HepG2 (cell line): Measurements from ENCODE around the gene EHBP1. TPM values are rescaled to one million over a fixed set of nuclear protein-coding genes. Genes with fewer than 3 reads are reported as not detected.
A peak's percentile ranks its signal among the peaks of the same experiment; 100 is the strongest.

ENCODE experiments used
- AGO2 ChIP-seq: fragments of 200-400 bp; formaldehyde crosslinking; optimal IDR thresholded peaks from 2 replicates; pipeline ENCODE3; 2017; ENCODE audit warnings: mild to moderate bottlenecking, low read depth, low read length, moderate library complexity
- CBX1 ChIP-seq: IDR thresholded peaks from one replicate; pipeline ENCODE4 v1.6.1; 2016; ENCODE audit warnings: antibody characterized with exemption, low read depth
- DMAP1 ChIP-seq: IDR thresholded peaks from 2 replicates; pipeline ENCODE4 v1.6.1; 2016
- FOXP1 ChIP-seq, 2 experiments: fragments of 450-650 bp in 1 of 2; IDR thresholded peaks; 2 replicates each; pipeline ENCODE4 v1.6.1; 2017 to 2018; ENCODE audit warnings: antibody characterized with exemption in 1 of 2
- HNRNPL ChIP-seq: fragments of 200-400 bp; formaldehyde crosslinking; IDR thresholded peaks from 2 replicates; pipeline ENCODE4 v1.6.1; 2017; ENCODE audit warnings: mild to moderate bottlenecking, low read depth, low read length
- IKZF4 ChIP-seq: sonication (generic); formaldehyde crosslinking; IDR thresholded peaks from 2 replicates; pipeline ENCODE4 v1.5.1; 2020; ENCODE audit warnings: borderline replicate concordance, mild to moderate bottlenecking, low read depth, missing genetic modification reagents; ENCODE audit errors: not compliant biosample characterization
- NFIC ChIP-seq: IDR thresholded peaks from 2 replicates; pipeline ENCODE4 v1.6.1; 2012; ENCODE audit warnings: mild to moderate bottlenecking, low read length, inconsistent platforms
- NFYC ChIP-seq: IDR thresholded peaks from 2 replicates; pipeline ENCODE4 v1.6.1; 2016; ENCODE audit warnings: missing genetic modification reagents, missing compliant biosample characterization
- NR2C2 ChIP-seq: sonication (generic); formaldehyde crosslinking; IDR thresholded peaks from 2 replicates; pipeline ENCODE4 v1.4.0; 2020; ENCODE audit warnings: missing genetic modification reagents, mild to moderate bottlenecking, moderate library complexity, borderline replicate concordance
- PAXIP1 ChIP-seq: sonication (generic); formaldehyde crosslinking; conservative IDR thresholded peaks from 2 replicates; pipeline ENCODE4 v1.4.0; 2020; ENCODE audit warnings: mild to moderate bottlenecking, missing genetic modification reagents, moderate library complexity
- SALL1 ChIP-seq: sonication (generic); formaldehyde crosslinking; IDR thresholded peaks from 2 replicates; pipeline ENCODE4 v1.8.0; 2022; ENCODE audit warnings: mild to moderate bottlenecking, missing genetic modification reagents
- SMYD3 ChIP-seq: sonication (generic); formaldehyde crosslinking; IDR thresholded peaks from 2 replicates; pipeline ENCODE4 v1.8.1; 2023; ENCODE audit warnings: mild to moderate bottlenecking, missing genetic modification reagents
- ZFP36L1 ChIP-seq: sonication (generic); formaldehyde crosslinking; IDR thresholded peaks from 2 replicates; pipeline ENCODE4 v1.8.0; 2022; ENCODE audit warnings: mild to moderate bottlenecking, missing genetic modification reagents, moderate library complexity
- ZIK1 ChIP-seq: sonication (generic); formaldehyde crosslinking; IDR thresholded peaks from 2 replicates; pipeline ENCODE4 v1.5.0; 2020; ENCODE audit warnings: mild to moderate bottlenecking, low read depth, missing genetic modification reagents, borderline replicate concordance
- ZMYM2 ChIP-seq: sonication (generic); formaldehyde crosslinking; IDR thresholded peaks from 2 replicates; pipeline ENCODE4 v1.8.0; 2022; ENCODE audit warnings: mild to moderate bottlenecking, missing genetic modification reagents
- ZNF138 ChIP-seq: sonication (generic); formaldehyde crosslinking; IDR thresholded peaks from 2 replicates; pipeline ENCODE4 v1.5.0; 2020; ENCODE audit warnings: mild to moderate bottlenecking, low read depth, missing genetic modification reagents
- ZNF616 ChIP-seq: sonication (generic); formaldehyde crosslinking; IDR thresholded peaks from 2 replicates; pipeline ENCODE4 v1.5.0; 2020; ENCODE audit warnings: low read depth, mild to moderate bottlenecking, missing genetic modification reagents
- ZNF75D ChIP-seq: sonication (generic); formaldehyde crosslinking; IDR thresholded peaks from 2 replicates; pipeline ENCODE4 v1.8.1; 2023; ENCODE audit warnings: missing genetic modification reagents, mild to moderate bottlenecking, borderline replicate concordance
- ZNF883 ChIP-seq: sonication (generic); formaldehyde crosslinking; IDR thresholded peaks from 2 replicates; pipeline ENCODE4 v1.5.1; 2020; ENCODE audit warnings: mild to moderate bottlenecking, missing genetic modification reagents; ENCODE audit errors: not compliant biosample characterization
- ZSCAN12 ChIP-seq: sonication (generic); formaldehyde crosslinking; IDR thresholded peaks from 2 replicates; pipeline ENCODE4 v1.9.0; 2021; ENCODE audit warnings: mild to moderate bottlenecking, missing genetic modification reagents
- polyA plus RNA-seq, 8 experiments: library from polyadenylated mRNA; depleted of rRNA in 3 of 8; stranded (reverse) in 7 of 8; unstranded in 1 of 8; fragments of >200 nt; fragmentation: Illumina TruSeq in 4 of 8; extraction: Trizol in 4 of 8; gene quantifications; 2 replicates each; pipeline versions ENCODE4 v1.2.1 to v1.2.3, GENCODE V29; 2011 to 2016; ENCODE audit warnings: low read depth in 4 of 8, missing spikeins in 1 of 8, mixed read lengths in 1 of 8; ENCODE audit not compliant: insufficient read depth in 1 of 8
- total RNA-seq, 5 experiments: library from RNA; depleted of rRNA; stranded (reverse); fragments of >200 nt; fragmentation: Illumina TruSeq; extraction: Trizol; gene quantifications; 2 replicates each; pipeline ENCODE4 v1.2.3, GENCODE V29; 2016; ENCODE audit warnings: low read depth in 1 of 5
- TF ChIP-seq, protein P1 (sequence below): sonication (generic); formaldehyde crosslinking; IDR thresholded peaks from 2 replicates; pipeline ENCODE4 v1.4.0; 2020; ENCODE audit warnings: missing genetic modification reagents, borderline replicate concordance
- TF ChIP-seq, protein P2 (sequence below): IDR thresholded peaks from 2 replicates; pipeline ENCODE4 v1.4.0; 2020; ENCODE audit warnings: mild to moderate bottlenecking, missing genetic modification reagents

The EHBP1 gene
- total and polyA plus RNA-seq, 2 of the 13 experiments (the other 11 are each of a cell fraction or from before 2014, with no cell fraction given) = 93.5 to 146 TPM

DNA sequence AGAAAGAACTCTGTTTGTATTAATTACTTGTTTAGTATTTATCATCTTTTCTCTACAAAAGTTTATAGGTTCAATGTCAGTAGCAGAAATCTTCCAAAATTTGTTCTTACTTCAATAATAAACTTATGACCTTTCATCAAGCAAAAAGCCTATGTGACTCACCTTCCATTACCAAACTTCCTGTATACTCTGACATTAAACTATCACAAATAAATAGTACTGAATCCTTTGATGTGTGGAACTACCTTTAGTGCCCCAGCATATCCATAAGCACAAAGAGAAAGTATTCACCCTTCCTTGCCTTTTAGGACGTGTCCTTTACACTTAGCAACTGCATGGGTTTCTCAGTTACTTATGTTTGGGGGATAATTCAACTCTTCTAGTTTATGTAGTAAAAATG lies 166.0 kb downstream of the EHBP1 start (continued):
- no peak for TF ChIP-seq ZIK1 (CRISPR knock-in tag)
- TF ChIP-seq PAXIP1 = no peak
- TF ChIP-seq CBX1 = no peak
- no peak for TF ChIP-seq ZFP36L1 (CRISPR knock-in tag)
- no peak for TF ChIP-seq IKZF4
- TF ChIP-seq ZNF75D (CRISPR knock-in tag) = no peak
- no peak for TF ChIP-seq HNRNPL
- TF ChIP-seq NFYC (CRISPR knock-in tag) = no peak
- no peak for TF ChIP-seq NR2C2
- TF ChIP-seq AGO2 = no peak
- TF ChIP-seq NFIC = peak; percentile 50; the same call in 1 of the 2 replicates
- no peak for TF ChIP-seq SALL1 (CRISPR knock-in tag)
- no peak for TF ChIP-seq ZNF616
- TF ChIP-seq, protein P1, sequence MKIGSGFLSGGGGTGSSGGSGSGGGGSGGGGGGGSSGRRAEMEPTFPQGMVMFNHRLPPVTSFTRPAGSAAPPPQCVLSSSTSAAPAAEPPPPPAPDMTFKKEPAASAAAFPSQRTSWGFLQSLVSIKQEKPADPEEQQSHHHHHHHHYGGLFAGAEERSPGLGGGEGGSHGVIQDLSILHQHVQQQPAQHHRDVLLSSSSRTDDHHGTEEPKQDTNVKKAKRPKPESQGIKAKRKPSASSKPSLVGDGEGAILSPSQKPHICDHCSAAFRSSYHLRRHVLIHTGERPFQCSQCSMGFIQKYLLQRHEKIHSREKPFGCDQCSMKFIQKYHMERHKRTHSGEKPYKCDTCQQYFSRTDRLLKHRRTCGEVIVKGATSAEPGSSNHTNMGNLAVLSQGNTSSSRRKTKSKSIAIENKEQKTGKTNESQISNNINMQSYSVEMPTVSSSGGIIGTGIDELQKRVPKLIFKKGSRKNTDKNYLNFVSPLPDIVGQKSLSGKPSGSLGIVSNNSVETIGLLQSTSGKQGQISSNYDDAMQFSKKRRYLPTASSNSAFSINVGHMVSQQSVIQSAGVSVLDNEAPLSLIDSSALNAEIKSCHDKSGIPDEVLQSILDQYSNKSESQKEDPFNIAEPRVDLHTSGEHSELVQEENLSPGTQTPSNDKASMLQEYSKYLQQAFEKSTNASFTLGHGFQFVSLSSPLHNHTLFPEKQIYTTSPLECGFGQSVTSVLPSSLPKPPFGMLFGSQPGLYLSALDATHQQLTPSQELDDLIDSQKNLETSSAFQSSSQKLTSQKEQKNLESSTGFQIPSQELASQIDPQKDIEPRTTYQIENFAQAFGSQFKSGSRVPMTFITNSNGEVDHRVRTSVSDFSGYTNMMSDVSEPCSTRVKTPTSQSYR = no peak
- no peak for TF ChIP-seq ZMYM2 (CRISPR knock-in tag)
- no peak for TF ChIP-seq ZSCAN12 (CRISPR knock-in tag)
- TF ChIP-seq FOXP1 (IDR thresholded peaks at IDR 0.05) = no peak
- TF ChIP-seq FOXP1 (CRISPR knock-in tag; IDR thresholded peaks at IDR 0.05) = peak; percentile 33; the same call in 1 of the 2 replicates
- TF ChIP-seq DMAP1 = no peak
- no peak for TF ChIP-seq ZNF138
- TF ChIP-seq, protein P2, sequence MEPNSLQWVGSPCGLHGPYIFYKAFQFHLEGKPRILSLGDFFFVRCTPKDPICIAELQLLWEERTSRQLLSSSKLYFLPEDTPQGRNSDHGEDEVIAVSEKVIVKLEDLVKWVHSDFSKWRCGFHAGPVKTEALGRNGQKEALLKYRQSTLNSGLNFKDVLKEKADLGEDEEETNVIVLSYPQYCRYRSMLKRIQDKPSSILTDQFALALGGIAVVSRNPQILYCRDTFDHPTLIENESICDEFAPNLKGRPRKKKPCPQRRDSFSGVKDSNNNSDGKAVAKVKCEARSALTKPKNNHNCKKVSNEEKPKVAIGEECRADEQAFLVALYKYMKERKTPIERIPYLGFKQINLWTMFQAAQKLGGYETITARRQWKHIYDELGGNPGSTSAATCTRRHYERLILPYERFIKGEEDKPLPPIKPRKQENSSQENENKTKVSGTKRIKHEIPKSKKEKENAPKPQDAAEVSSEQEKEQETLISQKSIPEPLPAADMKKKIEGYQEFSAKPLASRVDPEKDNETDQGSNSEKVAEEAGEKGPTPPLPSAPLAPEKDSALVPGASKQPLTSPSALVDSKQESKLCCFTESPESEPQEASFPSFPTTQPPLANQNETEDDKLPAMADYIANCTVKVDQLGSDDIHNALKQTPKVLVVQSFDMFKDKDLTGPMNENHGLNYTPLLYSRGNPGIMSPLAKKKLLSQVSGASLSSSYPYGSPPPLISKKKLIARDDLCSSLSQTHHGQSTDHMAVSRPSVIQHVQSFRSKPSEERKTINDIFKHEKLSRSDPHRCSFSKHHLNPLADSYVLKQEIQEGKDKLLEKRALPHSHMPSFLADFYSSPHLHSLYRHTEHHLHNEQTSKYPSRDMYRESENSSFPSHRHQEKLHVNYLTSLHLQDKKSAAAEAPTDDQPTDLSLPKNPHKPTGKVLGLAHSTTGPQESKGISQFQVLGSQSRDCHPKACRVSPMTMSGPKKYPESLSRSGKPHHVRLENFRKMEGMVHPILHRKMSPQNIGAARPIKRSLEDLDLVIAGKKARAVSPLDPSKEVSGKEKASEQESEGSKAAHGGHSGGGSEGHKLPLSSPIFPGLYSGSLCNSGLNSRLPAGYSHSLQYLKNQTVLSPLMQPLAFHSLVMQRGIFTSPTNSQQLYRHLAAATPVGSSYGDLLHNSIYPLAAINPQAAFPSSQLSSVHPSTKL (CRISPR knock-in tag) = peak; percentile 67
- no peak for TF ChIP-seq ZNF883
- no peak for TF ChIP-seq SMYD3 (CRISPR knock-in tag)
